Kidney capillary endothelial cell (primary cell): Measurements from ENCODE around the gene NET1.

Experiments used
- DNase-seq: peaks from one replicate; pipeline ENCODE4 v3.0.0-alpha.2; 2018; ENCODE audit warnings: low spot score

NET1 gene

DNA sequence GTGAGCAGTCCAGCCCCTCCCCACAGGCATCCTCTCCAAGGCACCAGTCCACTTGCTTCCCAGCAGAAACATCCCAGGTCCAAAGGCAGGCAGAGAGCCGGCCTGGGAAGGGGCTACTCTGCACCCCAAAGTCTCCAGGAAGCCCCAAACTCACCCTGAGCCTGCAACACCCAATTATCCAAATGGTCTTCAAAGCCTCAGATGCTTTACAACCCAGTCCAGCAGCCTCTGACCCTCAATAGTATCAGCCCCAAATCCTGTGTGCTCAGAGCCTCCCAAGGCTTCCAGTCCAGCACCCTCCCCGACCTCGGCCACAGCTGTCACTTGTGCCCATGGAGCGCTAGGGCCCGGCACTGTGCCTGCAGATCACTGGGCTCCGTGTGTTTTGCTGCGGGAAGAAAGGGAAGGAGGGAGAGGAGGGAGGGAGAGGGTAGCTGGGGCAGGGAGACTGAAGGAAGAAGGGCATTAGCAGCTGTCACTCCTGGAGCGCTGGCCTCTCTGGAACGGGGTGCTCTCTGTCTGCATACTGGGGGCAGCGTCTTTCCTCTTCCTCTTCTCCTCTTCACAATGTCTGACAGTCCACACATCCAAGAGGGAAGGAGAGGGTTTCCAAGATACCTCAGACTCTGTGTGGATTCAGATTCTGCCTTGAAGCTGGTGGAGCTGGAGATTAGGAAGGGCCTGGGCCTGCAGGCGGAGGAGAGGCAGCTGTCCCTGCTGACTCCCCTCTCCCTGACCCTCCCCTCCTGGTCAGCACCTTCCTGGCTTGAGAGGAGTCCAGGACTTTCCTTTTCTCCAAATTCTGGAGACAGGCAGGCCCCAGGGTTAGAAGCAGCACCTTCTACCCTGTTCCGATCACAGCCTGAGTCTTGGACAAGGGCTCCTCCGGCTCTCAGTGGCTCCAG lies 73.8 kb downstream of the NET1 start:
- DNase-seq = no peak

DNA sequence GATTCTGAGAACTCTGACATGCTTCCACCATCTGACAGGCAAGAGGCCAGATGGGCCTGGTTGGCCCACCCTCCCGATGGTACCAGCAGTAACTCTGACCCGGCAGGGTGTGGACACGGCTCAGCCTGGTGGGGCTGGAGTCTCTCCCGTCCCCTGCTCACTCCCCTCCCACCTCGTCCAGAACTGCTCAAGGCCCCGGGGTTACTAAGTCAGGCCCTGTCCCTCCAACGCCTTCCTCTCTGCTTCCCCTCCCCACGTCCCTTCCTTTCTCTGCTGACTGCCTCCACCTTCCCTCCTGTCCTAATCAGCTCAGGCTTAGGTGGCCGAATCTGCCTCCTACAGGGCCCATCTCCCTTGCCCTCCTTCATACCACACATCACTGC lies 74.5 kb downstream of the NET1 start:
- no peak for DNase-seq

DNA sequence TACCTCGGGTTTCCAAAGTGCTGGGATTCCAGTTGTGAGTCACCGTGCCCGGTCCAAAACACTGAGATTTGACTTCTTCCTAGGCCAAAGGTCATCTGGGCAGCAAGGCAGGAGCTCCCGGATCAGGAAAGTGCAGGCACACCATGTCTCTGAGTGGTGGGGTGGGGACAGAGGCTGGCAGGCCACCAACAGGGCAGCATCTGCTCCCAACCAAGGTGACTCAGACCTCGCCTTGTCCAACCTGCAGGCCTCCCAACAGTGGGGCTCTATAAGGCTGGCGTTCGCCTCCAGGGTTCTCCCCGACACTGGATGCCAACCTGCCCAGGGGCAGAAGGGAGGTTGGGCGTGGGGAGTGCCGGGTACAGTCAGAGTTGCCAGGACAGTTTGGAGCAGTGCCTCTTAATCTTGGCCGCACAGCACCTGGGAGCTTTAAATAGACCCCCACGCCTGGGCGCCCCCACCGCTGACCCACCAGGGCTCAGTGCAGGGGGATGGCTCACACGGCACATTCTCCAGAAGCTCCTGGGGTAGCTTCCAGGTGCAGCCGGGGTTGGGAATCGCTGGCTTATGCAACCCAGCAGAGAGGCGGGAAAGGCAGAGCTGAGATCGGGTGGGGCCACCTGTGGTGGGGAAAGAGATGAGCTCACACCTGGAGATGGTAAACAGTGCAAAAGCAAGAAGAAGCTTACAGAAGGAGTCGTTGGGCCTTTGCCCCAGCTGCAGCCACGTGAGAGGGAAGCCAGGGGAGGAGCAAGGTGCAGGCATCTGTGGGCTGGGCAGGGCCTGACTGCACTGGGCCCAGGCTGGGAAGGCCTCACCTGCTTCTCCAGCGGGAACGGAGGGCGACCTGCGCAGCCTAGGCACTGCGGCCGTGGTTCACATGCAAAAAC lies 76.2 kb downstream of the NET1 start:
- DNase-seq = no peak

DNA sequence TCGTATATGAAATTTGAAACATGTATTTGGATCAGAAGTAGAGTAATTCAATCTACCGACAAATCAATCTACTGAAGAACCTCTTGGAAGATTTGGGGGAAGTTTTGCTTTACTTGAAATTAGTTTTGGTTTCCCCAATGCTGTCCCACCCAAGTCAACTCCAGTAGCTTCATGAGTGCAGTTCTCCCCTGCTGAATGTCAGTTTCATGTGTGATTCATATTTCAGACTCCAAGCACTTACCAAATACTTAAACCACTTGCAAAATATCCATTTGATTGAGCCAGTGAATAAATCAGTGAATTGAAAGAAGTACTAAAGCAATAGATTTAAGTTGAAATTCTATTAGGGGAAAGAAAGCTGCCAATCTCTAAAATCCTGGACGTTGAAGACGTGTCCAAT lies 77.7 kb downstream of the NET1 start:
- DNase-seq = no peak

DNA sequence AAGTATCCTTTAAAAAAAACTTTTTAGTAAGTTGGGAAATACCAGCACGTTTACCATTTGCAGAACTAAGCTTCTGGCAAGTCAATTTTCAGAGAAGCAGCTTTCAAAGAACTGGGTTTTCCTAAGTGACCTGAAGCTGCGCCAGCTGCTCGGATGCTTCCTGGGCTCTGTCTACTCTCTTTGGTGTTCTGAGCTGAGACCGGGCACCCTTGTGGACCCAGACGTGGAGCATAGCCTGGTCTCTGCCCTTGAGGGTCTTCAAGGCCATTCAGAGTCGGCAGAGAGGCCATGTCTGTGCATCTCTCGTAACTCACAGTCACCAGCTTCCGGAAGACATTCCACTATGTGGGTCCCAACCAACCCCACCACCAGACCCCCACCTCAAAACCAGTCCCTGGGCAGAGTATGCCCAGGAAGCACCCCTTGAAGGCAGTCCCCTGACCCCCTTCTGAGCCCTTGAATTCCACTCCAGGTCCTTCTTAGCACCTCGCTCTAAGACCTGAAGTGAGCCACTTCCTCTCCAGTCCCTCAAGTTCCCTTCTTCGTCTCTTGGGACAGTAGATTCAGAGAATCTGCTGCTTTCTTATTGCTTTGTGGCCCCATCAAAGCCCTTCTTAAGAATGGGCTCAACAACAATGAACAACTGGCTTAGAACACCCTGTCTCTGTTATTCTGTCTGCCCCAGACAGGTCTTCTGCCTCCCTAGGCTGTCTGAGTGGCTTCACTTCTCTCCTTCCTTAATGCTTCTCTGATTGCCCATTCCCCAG lies 78.5 kb downstream of the NET1 start:
- no peak for DNase-seq

DNA sequence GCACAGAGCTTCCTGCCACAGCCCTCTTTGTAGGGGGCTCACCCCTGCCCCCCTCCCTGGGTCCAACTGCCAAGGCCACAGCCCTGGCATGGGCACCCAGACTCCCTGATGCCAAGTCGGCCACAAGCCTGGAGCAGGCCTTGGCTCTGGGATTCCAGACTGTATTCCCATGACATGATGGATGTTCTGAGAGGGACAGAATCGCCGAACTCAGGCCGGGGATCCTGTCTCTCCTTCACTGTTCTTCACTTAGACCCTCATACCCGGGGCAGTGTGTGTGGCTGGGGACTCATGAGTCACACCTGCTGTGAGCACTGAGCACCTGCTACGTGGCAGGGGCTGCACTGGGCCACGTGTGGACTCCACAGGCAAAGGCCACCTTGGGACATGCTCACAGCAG lies 79.1 kb downstream of the NET1 start:
- DNase-seq = no peak

DNA sequence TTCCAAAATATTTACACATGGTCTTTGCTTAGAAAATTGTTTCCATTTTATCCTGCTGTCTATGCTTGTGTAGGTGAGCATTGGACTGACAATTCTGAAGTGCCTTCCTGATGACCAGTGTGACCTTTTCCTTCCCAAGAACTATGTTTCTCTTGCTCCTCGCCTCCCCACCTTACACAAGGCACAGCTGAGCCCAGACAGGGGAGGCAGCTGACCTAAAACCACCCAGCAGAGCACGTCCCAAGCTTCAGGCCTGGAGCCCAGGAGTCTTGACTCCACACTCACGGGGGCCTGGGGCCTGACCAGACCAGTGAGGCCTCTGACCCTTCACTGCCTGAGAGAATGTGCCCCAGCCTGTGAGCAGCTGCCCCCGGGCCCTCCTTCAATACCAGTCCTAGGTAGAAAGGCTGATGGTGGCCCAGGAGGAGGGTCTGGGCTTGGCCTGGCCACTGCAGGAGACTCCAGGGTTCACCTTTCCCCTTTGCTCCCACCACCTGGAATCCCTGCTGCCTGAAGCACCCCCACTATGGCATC lies 80.0 kb downstream of the NET1 start:
- no peak for DNase-seq

DNA sequence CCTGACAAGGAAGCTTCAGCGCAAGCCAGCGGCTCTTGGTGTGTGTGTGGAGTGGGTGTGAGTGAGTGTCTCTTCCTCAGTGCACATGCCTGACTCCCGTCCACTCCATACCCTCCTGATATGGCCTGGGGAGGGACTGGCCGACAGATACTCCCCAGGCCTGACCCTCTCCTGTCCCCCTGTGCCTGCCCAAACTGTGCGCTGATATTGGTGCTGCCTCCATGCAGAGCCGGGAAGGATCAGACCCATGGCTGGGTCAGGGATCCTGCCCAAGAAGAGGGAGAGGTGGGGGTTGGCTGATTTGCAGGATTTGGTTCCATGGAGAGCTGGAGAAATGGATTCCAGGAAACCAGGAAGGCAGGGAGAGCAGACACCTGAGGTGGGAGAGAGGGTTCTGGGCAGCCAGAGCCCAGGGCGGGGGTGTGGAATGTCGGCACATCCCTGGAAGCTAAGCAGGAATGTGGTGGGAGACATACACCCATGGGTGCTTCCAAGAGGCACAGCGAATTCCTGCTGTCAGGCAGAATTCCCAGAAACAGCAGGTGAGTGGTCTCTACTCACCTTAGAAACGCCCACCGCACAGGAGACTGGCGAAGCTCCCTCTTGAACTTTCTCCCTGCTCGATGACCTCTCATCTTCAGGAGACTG lies 80.7 kb downstream of the NET1 start:
- DNase-seq = no peak

DNA sequence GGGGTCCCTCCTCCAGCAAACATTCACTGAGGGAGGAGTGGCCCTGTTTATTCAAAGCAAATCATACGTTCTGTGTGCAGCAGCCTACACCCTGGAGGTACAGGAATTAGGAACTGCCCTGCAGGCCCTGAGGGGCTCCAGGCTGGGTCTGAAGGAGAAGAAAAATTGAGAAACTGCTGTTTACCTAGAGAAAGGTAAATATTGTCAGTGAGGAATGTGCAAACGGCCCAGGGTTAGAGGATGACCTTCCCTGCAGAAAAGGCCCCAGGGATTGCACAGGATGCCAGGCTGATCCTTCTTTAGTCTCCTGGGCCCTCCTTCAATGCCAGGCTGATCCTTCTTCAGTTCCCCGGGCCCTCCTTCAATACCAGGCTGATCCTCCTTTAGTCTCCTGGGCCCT lies 81.3 kb downstream of the NET1 start:
- DNase-seq = no peak

DNA sequence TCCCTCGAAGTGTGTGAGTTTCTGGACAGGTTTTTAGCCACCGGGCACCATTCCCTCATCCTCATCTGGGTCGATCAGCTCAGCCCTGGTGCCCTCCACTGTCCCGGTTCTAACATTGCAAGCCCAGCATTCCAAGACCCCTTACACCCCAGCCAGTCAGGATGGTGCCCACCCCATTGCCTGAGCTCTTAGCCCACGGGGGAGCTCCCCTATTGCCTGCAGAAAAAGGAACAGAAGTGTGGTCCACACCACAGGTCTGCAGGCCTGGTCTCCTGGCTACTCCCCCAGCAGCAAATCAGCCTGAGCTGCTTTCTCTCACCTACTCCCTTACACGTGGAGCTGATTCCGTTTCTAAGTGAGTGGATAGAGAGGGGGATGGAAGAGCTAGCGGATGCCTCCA lies 82.3 kb downstream of the NET1 start:
- no peak for DNase-seq

DNA sequence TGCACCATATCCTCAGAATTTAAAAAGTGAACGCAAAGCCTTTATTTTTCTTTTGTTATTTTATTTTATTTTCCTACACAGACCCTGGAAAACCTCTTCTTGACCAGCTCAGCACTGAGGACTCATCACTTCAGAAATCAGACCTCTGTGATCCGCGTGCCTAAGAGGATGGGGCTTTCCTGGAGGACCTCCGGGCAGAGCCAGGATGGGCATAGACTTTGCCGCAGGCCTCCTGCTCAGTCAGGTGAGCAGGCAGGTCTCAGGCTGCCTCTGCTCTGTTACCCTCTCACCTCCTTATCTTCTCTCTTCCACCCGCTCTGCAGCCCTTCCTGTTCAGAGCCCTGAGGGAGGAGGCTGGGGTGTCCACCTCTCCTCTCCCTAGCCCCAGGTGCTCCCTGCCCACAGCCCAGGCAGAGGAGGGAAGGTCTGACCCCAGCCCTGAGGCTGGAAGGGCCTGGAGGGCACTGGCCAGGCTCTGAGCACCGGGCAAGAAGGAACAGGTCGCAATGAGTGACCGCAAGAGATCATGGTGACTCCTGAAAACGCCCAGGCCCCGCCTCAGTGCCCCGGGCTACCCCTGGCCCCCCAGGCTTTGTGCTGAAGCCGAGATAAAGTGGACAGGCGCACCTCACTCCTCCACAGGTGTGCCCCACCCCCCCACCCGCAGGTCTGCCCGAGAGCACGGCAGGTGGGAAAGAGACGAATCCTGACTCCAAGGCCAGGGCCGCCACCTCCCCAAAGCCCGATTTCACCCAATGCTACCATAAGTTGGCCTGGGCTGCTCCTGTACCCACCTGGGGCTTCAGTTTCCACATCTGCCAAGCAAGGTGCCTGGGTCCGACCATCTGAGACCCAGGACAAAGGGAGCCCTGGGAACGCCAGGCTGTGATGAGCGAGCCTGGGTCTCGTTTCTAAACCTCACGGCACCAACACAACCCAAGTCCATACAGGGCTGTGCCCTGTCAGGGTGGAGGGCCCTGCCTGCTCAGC lies 84.2 kb downstream of the NET1 start:
- no peak for DNase-seq

DNA sequence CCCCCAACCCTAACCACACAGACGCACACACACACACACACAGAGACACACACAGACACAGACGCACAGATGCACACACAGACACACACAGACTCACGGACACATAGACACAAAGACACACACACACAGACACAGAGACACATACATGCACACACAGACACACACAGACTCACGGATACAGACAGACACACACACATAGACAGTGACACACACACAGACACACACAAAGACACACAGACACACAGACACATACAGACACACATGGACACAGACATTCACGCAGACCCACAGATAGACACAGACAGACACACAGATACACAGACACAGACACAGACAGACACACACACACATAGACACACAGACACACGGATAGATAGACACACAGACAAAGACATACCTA lies 84.9 kb downstream of the NET1 start:
- no peak for DNase-seq

DNA sequence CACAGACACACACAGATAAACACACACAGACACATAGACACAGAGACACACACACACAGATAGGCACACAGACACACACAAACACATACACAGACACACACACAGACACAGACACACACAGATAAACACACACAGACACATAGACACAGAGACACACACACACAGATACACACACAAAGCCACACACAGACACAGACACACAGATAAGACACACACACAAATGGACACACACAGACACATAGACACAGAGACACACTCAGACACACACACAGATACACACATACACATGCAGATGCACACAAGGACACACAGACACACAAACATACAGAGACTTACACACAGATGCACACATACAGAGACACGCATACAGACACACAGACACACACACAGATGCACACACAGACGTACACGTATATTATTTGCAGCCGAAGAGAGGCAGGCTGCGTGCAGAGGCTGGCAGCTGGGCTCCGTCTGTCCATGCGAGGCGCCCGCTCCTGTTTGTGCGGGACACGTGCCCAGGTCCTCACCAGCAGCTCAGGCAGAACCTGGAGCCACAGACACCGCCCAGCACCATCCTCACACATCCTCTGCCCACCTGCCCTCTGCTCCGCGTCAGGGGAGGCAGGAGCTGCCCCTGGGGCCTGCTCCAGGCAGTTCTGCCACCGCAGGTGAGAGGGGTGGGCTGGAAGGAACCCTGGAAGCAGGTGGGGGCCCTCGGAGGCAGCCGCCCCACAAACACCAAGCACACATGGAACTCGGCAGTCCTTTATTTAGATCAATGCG lies 85.8 kb downstream of the NET1 start:
- no peak for DNase-seq

DNA sequence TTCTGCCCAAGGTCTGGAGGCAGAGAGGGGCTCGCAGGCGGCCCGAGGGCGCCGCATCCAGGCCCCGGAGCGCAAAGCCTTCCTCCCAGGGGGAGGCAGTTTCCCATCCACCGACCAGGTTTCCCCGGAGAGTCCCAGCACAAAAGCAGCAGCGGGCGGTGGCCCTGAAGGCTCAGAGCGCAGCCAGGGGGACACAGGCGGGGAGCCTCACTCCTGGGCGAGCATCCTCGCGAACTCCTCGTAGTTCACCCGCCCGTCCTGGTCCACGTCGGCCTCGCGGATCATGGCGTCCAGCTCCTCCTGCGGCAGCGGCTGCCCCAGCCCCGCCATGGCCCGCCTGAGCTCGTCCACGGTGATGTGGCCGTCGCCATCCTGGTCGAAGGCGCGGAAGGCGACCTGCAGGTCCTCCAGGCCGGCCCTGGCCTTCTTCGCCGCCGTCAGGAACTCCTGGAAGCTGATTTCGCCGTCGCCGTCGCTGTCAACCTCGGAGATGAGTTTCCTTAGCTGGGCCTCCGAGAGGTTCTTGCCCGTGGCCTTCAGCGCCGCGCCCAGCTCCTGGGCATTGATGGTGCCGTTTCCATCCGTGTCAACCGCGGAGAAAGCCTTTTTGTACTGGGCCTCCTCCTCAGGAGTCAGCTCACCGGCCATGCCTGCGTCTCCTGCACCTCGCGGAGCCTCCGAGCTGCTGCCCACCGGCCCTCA lies 86.6 kb downstream of the NET1 start:
- DNase-seq = no peak

DNA sequence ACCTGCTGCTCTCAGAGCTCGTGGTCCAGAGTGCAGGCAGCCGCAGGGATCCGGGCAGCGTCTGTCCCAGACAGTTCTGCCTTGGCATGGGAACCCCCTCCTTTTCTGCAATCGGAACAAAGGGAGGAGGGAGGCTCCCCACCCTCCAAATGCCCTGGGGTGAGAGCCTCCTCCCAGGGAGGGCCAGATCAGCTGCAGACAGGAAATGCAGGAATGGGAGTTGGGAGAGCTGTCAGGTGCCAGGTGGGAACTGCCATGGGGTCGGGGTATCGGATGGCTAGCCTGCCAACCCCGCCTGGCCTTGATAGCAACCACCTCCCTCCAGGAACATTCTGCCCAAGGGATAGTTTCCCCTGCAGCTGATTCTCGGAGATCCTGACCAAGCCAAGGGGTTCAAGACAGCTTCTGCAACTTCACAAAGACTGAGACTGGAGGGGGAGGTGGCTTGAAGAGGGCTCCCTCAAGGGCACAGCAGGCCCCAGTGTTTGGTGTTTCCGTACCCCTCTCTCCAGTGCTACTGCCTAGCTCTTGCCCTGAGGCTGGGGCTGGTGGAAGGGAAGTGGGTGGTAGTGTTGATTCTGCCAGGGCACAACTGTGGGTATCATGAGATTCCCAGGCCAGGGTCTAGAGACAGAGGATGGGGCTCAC lies 87.3 kb downstream of the NET1 start, which contains the start of gene CALML5:
TSS of gene CALML5 (minus strand) at position 78 of the 648 bp plus-strand sequence. CDS start 132 bp downstream, outside the sequence.
- no peak for DNase-seq

DNA sequence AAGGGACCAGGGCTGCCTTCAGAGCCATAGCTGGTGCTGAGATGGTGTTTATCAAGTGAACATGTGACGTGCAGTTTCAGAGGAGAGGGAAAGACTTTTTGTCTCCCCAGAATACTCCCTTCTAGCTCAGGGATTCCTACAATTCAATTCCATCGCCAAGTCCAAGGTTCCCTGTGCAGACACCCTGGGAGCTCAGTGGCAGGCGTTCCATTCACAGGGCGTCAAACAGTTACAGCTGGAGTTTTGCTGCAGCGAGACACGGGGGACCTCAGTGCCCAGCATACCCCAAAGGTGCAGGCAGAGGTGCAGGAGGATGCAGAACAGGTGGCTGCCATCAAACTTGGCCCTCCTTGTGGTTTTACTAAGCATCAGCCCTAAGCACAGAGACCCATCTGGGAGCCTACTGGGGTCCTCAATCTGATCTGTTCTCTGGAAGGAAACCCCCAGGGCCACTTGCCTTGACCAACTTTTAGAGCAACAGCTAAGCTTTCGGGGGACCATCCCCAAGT lies 87.9 kb downstream of the NET1 start:
- no peak for DNase-seq

DNA sequence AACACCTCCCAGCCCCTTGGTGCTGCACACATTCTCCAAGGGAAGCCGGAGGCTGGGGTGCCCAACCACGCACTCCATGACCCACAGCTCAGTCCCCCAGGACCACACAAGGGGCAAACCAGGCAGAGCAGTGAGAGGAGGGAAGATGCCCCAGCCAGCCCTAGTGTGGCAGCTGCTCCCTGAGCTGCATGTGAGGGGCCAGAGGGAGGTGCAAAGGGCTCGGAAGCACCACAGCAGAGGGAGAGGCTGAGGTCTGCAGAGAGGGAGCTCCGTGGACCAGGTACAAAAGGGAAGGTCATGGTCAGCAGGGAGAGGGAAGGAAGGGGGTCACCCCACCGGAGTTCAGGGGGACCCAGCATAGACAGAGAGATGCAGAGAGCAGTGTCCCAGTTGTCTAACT lies 88.6 kb downstream of the NET1 start:
- DNase-seq = no peak

DNA sequence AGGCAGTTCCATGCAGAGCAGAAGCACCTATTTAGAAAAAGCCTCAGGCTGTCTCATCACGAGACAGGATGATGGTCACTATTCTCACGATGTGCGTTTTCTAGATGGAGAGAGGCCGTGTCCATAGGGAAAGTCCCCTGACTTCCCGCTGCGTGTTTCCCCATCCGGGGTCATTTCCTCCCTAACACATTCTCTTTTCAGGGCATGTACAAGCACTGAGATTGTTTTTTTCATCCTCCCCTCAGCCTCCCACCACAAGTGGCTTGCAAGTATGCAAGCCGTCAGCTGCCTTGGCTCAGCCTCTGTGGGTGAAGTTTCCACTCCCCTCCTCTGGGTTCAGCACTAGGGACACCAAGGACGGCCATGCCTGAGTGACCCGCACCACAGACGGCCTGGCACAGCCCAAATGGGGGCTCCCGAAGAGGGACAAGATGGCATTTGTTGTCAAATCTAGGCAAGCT lies 89.7 kb downstream of the NET1 start:
- DNase-seq = no peak
